Inflammatory macrophage (primary cell): Measurements from ENCODE around the gene TGM4.

ENCODE experiments used
- DNase-seq, 2 donors: peaks; one replicate each; pipeline ENCODE4 v3.0.0-alpha.2; 2020 to 2022

Gene TGM4

DNA sequence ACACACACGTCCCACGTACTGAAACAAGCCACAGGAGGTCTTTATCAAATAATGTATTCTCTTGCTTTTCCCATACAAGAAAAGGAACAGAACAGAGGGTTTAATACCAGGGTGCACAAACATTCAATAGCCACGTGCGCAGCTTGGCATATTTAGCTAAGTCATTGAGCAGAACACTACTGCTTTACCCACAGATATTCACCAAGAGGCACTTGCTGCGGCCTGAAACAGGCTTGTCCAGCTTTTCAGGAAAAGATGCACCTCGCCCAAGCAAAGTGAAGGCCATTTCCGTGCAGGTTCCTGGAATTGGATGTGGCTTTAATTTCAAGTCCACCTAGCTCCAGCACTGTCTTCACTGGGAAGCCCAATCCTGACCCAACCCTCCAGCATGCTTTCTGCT, 84.0 kb downstream of the TGM4 start:
- no peak for DNase-seq

DNA sequence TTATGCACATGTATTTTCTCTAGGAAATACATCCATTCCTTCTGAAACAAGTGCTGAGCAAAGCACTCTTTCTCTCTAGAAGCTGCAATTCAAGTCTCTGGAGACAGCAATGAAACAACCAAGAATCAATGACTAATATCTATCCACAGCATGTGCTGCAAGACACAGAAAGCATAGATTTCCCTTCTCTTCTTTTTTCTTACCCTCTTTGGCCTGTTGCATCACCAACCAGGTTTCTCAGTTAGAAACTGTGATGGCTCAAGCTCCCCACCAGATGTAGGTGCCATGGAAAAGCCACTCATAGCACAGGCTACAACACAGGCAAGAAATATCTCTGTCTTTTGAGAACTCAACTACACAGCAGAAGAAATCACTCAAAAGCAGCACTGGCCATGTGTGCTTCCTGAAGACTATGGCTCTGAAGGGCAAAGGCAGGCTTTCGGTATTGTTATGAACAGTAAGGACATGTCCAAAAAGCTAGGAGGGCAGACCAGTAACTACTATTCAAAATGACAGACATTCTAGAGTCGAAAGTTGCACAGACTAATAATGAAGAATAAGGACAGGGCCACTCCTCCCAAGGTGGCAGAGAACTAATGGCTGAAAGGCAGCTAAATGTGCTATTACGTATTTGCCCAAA, 86.1 kb downstream of the TGM4 start:
- DNase-seq: no peak

DNA sequence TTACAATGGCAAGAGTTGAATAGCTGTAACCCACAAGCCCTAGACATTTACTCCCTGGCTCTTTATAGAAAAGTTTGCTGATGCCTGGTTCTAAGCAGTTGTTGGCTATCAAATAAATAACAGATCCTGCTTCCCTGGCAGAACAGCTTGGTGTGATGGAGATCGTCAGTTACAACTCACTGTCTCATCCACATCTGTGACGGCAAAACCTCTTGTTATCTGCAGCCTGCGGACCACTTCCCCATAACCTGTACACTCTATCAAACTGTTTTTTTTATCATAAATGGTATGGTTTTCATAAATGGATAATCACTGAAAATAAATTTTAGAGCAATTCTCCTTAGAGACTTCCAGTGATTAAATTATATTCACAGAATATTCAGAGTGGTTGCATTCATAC, 87.5 kb downstream of the TGM4 start:
- no peak for DNase-seq

DNA sequence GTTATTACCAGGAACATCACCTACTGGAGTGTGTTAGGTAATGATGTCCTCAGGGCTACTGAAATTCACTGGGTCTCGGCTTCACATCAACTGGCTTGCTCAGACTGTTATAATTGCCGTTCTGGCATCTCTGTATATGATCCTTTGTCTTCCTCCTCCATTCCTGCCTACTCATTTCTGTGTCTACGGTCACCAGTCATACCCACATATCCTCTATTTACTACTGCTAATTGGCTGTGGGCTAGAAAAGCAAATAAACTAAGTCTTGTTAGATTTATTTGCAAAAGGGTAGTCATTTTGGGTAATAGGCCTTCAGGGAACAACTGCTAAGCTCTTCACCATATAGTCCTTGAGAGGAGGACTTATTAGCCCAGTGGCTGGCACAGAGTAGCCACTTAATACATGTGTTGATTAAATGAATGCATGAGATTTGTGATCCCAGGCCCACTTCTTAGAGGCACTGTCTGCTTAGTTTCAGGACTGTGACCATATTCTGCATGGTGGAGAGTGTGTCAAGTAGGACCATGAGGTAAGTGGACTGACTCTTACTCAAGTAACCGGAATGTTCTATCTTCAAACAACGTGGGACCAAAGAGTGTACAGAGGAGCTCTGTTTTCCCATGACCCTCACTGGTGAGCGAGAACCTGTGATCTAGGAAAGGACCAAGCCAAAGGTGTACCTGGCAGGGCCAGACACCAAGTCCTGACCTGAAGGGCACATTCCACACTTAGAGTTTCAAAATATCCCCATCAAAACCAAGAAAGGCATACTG, 88.4 kb downstream of the TGM4 start:
- peak; percentile 28 to 34 for DNase-seq

DNA sequence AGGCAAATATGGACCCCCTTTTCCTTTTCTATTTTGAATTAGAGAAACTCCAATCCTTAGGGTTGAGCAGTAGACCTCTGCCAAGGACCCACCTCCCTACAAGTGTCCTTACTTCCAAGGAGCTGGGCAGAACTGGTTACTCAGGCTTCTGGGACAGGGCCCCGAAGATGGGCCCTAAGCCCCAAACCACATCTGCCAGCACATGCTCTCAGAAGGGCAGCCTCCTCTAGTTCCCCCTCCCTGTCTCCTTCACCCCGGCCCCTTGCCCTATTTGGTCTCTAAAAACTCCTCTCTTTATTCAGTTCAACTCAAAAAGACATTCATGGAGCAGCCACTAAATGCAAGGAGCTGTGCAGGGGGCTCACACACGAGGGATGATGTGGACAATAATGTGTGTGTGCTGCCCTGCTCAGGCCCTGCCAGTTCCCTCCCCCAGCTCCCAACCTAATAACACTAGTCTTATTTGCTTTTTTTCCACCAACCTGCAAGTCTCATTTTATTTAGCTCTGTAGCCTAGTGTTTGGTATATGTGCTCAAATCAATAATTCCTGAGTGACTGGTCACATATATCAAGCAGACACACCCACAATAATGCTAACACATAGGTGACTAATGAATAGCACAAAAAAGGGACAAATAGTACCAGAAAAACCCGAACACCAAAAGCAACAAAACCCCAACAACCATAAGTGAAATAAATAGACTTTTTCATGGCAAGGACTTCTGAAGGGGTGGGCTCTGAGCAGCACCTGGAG, 89.3 kb downstream of the TGM4 start:
- no peak for DNase-seq
